K562 (cell line): Measurements from ENCODE around the gene PAN2. TPM values are rescaled to one million over a fixed set of nuclear protein-coding genes. Genes with fewer than 3 reads are reported as not detected.
A peak's percentile ranks its signal among the peaks of the same experiment; 100 is the strongest.

Experiments used
- ATAC-seq: fragments of 200-7000 bp; cut with Tn5 transposase; 3 replicates; pipeline ENCODE4 v1.9.1; 2020; ENCODE audit warnings: moderate library complexity
- BruUV-seq: library from RNA; stranded (reverse); fragments of 400-500 nt; replicated peaks from 2 replicates; lab custom pipeline; 2021; lab: Mats Ljungman, UMichigan
- CTCF ChIA-PET: fragments of 300-600 bp; formaldehyde crosslinking; extraction: SDS; loops from one replicate; lab custom pipeline; 2021; ENCODE audit warnings: low intra/inter-chr PET ratio; lab: Yijun Ruan, JAX
- POLR2A ChIA-PET: fragments of 300-600, 350-650 bp; sonication (Branson Sonifier 250); formaldehyde crosslinking; extraction: SDS; loops from one replicate; lab custom pipeline; 2021; ENCODE audit warnings: antibody characterized with exemption, inconsistent platforms; lab: Yijun Ruan, JAX
- DNase-seq, 4 experiments: peaks; one replicate each; pipeline versions ENCODE4 v3.0.0 to v3.0.0-alpha.2; 2011 to 2018; ENCODE audit warnings: low spot score in 3 of 4, mixed read lengths in 3 of 4; ENCODE audit errors: extremely low read depth in 1 of 4
- FAIRE-seq: peaks from 2 replicates; lab custom pipeline; 2011; peaks lifted over from hg19 to GRCh38; lab: Jason Lieb, UNC
- H2AFZ ChIP-seq: 2 replicates; pipeline ENCODE4 v1.6.0; 2011; ENCODE audit warnings: low read depth, low read length, control low read depth, inconsistent platforms
- H3K27ac ChIP-seq: fragments of 200-600 bp; 3 replicates; pipeline ENCODE4 v1.8.0; 2011; ENCODE audit warnings: low read depth, mild to moderate bottlenecking, control low read depth, inconsistent platforms, low read length, moderate library complexity, mixed read lengths; ENCODE audit errors: extremely low read depth
- H3K27me3 ChIP-seq, 2 experiments: fragments of 300-600 bp in 1 of 2; 2 replicates in 1 of 2; 3 replicates in 1 of 2; pipeline versions ENCODE4 v1.6.0 to v1.8.0; 2011; ENCODE audit warnings: inconsistent platforms in 2 of 2, low read length in 2 of 2, mild to moderate bottlenecking in 1 of 2, mixed read lengths in 1 of 2, moderate library complexity in 1 of 2; ENCODE audit not compliant: control insufficient read depth in 2 of 2, insufficient read depth in 2 of 2
- H3K36me3 ChIP-seq: fragments of 300-600 bp; 3 replicates; pipeline ENCODE4 v1.8.0; 2011; ENCODE audit warnings: mild to moderate bottlenecking, low read length, inconsistent platforms; ENCODE audit not compliant: control insufficient read depth, insufficient read depth
- H3K4me1 ChIP-seq, 2 experiments: fragments of 200-600 bp in 1 of 2; replicated peaks in 1 of 2; 2 replicates in 1 of 2; 3 replicates in 1 of 2; pipeline versions ENCODE4 v1.5.1 to v1.8.0; 2011; ENCODE audit warnings: inconsistent platforms in 2 of 2, low read length in 2 of 2, mild to moderate bottlenecking in 1 of 2, mixed read lengths in 1 of 2, moderate library complexity in 1 of 2; ENCODE audit not compliant: control insufficient read depth in 2 of 2, insufficient read depth in 2 of 2
- H3K4me2 ChIP-seq: 2 replicates; pipeline ENCODE4 v1.6.1; 2011; ENCODE audit warnings: low read length, control low read depth, inconsistent platforms, mixed read lengths; ENCODE audit not compliant: insufficient read depth
- H3K4me3 ChIP-seq: fragments of 200-600 bp; sonication (generic), shearing (Covaris generic); 2 replicates; pipeline ENCODE4 v1.5.1; 2016; ENCODE audit warnings: control low read depth, inconsistent platforms
- H3K79me2 ChIP-seq: fragments of 200-600 bp; 3 replicates; pipeline ENCODE4 v1.8.0; 2011; ENCODE audit warnings: low read length, inconsistent platforms; ENCODE audit not compliant: control insufficient read depth, insufficient read depth
- H3K9ac ChIP-seq, 2 experiments: 2 replicates each; pipeline versions ENCODE4 v1.6.0 to v1.6.1; 2011; ENCODE audit warnings: low read depth in 2 of 2, low read length in 2 of 2, control low read depth in 1 of 2, inconsistent platforms in 1 of 2, mild to moderate bottlenecking in 1 of 2, mixed read lengths in 1 of 2; ENCODE audit not compliant: insufficient read depth in 1 of 2
- H3K9me1 ChIP-seq: one replicate; pipeline ENCODE4 v1.6.0; 2011; ENCODE audit warnings: inconsistent platforms, mild to moderate bottlenecking, low read length, moderate library complexity; ENCODE audit not compliant: control insufficient read depth, insufficient read depth
- H3K9me3 ChIP-seq: replicated peaks from 2 replicates; pipeline ENCODE4 v1.5.1; 2011; ENCODE audit warnings: low read depth, low read length, inconsistent platforms; ENCODE audit not compliant: control insufficient read depth, insufficient read depth
- H4K20me1 ChIP-seq: replicated peaks from 2 replicates; pipeline ENCODE4 v1.6.1; 2011; ENCODE audit warnings: low read length, inconsistent platforms, mixed read lengths; ENCODE audit not compliant: control insufficient read depth, insufficient read depth
- BCOR ChIP-seq: fragments of 450-650 bp; IDR thresholded peaks from 2 replicates; pipeline ENCODE4 v1.6.1; 2016
- MCM3 ChIP-seq: fragments of 450-650 bp; IDR thresholded peaks from 2 replicates; pipeline ENCODE4 v1.6.1; 2016
- WGBS: fragments of 100-300 bp; shearing (Covaris generic); methylation state at CpG from one replicate; pipeline ENCODE4 v1.1.6; 2016; ENCODE audit warnings: low coverage, mixed read lengths; ENCODE audit not compliant: insufficient coverage; ENCODE audit errors: missing lambda C conversion rate; 5-methylcytosine and 5-hydroxymethylcytosine counted together
- in situ Hi-C: fragments of 300-500 bp; cut with MboI; formaldehyde crosslinking; loops from 4 replicates; pipeline ENCODE4 v1.15.0; 2018; ENCODE audit warnings: inconsistent platforms, mixed read lengths
- intact Hi-C: fragments of 100-400 bp; cut with micrococcal nuclease; formaldehyde crosslinking; loops from 2 replicates; pipeline ENCODE4 v1.14.2; 2022
- polyA plus RNA-seq, 8 experiments: library from polyadenylated mRNA; depleted of rRNA in 4 of 8; stranded (reverse) in 5 of 8; unstranded in 3 of 8; fragments of >200 nt; fragmentation: Nextera tagmentation in 2 of 8; fragmentation: Illumina TruSeq in 1 of 8; extraction: Ambion mirVana in 2 of 8; extraction: Trizol in 1 of 8; gene quantifications; 2 replicates each; pipeline versions ENCODE4 v1.2.1 to v1.2.3, GENCODE V29; 2011 to 2014; ENCODE audit warnings: inconsistent platforms in 1 of 8, missing spikeins in 1 of 8
- total RNA-seq, 7 experiments: library from RNA; depleted of rRNA in 6 of 7; stranded (reverse); fragments of >200 nt in 6 of 7; fragmentation: Illumina TruSeq in 2 of 7; extraction: Trizol in 2 of 7; gene quantifications; 2 replicates each; pipeline versions ENCODE4 v1.2.1 to v1.2.3, GENCODE V29; 2011 to 2021; ENCODE audit warnings: low replicate concordance in 1 of 7
- TF ChIP-seq, protein P1 (sequence below): sonication (generic); formaldehyde crosslinking; IDR thresholded peaks from 2 replicates; pipeline ENCODE4 v1.8.1; 2023; ENCODE audit warnings: mild to moderate bottlenecking, missing genetic modification reagents

Gene PAN2
- total and polyA plus RNA-seq, 9 of the 15 experiments (the other 6 are each of a cell fraction or from before 2014, with no cell fraction given): 15.0 to 66.1 (median 25.9) TPM

DNA sequence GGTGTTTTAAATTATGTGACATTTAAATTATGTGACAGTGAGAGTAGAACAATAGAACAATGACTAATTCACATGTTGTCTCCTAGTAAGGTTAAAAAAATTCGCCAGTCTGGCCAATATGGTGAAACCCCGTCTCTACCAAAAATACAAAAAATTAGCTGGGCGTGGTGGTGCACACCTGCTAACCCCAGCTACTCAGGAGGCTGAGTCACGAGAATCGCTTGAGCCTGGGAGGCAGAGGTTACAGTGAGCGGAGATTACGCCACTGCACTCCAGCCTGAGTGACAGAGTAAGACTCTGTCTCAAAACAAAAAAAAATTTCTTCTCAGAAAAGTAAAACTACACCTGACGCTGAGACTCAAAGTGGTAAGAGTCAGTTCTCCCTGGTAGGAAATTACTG is 36.4 kb downstream of the PAN2 start:
- FAIRE-seq (no peak), DNase-seq (no peak), ATAC-seq (no peak)
- Histone ChIP-seq H2AFZ (no peak overlapping the region), H3K9ac (no peak overlapping the region), H3K4me1 (peaks cover 22 to 42% of the 10 kb centered on the region in 2 experiments), H3K4me3 (no peak overlapping the region), H3K79me2 (peaks cover 79% of the 10 kb centered on the region), H3K27me3 (no peaks in the 10 kb centered on the region), H3K9me3 (no peaks in the 10 kb centered on the region), H3K27ac (no peak overlapping the region), H4K20me1 (peaks cover 5% of the 10 kb centered on the region; the same call in 1 of the 2 replicates), H3K9me1 (no peaks in the 10 kb centered on the region), H3K4me2 (0 out of 2 replicates have a peak overlapping the region, but pooled peaks have one; percentile 4), H3K36me3 (peaks cover 62% of the 10 kb centered on the region)
- no TSS peak for BruUV-seq
- intact Hi-C loops: no loop called here
- ChIA-PET CTCF (interaction anchor here (0.7 kb wide), 1 partner anchor 167 kb away, joined by 3 read pairs; no protein-coding TSS in a partner anchor), POLR2A (interaction anchor here (0.6 to 3.2 kb wide), 6 partner anchors 8 to 781 kb away, joined by 3 to 18 read pairs (median 4); partner anchors contain the start of genes NEMP1, PA2G4, RAB5B and STAT2)
- in situ Hi-C loops: no loop called here
- TF ChIP-seq MCM3 (no peak), BCOR (0 out of 2 replicates have a peak, but pooled peaks have one; percentile 40)
- TF ChIP-seq, protein P1, sequence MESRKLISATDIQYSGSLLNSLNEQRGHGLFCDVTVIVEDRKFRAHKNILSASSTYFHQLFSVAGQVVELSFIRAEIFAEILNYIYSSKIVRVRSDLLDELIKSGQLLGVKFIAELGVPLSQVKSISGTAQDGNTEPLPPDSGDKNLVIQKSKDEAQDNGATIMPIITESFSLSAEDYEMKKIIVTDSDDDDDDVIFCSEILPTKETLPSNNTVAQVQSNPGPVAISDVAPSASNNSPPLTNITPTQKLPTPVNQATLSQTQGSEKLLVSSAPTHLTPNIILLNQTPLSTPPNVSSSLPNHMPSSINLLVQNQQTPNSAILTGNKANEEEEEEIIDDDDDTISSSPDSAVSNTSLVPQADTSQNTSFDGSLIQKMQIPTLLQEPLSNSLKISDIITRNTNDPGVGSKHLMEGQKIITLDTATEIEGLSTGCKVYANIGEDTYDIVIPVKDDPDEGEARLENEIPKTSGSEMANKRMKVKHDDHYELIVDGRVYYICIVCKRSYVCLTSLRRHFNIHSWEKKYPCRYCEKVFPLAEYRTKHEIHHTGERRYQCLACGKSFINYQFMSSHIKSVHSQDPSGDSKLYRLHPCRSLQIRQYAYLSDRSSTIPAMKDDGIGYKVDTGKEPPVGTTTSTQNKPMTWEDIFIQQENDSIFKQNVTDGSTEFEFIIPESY (CRISPR knock-in tag): peak; percentile 70; the same call in 1 of the 2 replicates
- 87% methylated on average over 8 of the region's 8 CpGs for WGBS
